Naive thymus-derived CD4-positive, alpha-beta T cell (primary cell): Measurements from ENCODE around the gene CCDC112. TPM values are rescaled to one million over a fixed set of nuclear protein-coding genes. Genes with fewer than 3 reads are reported as not detected.

Experiments
- ATAC-seq: fragments of 150-1000 bp; cut with Tn5 transposase; 2 replicates; pipeline ENCODE4 v1.10.0; 2021; ENCODE audit warnings: mild to moderate bottlenecking, moderate library complexity
- CTCF ChIA-PET: fragments of 350-600 bp; sonication (Branson Sonifier 250); formaldehyde crosslinking; loops from one replicate; lab custom pipeline; 2021; ENCODE audit warnings: antibody characterized with exemption; lab: Charles Lee
- POLR2A ChIA-PET: fragments of 350-600 bp; sonication (Branson Sonifier 250); formaldehyde crosslinking; loops from one replicate; lab custom pipeline; 2021; ENCODE audit warnings: antibody characterized with exemption, inconsistent platforms; lab: Charles Lee
- DNase-seq, 9 donors: peaks; one replicate each; pipeline versions ENCODE4 v3.0.0 to v3.0.0-alpha.2; 2020 to 2022; ENCODE audit warnings: mixed read lengths in 1 of 9
- H3K27ac ChIP-seq: one replicate; pipeline ENCODE4 v1.7.0; 2013; ENCODE audit warnings: mild to moderate bottlenecking, low read depth, low read length, moderate library complexity
- H3K27me3 ChIP-seq, 2 donors: one replicate each; pipeline ENCODE4 v1.7.0; 2013; ENCODE audit warnings: low read length in 2 of 2, mild to moderate bottlenecking in 2 of 2, moderate library complexity in 2 of 2; ENCODE audit not compliant: control insufficient read depth in 2 of 2, insufficient read depth in 2 of 2
- H3K36me3 ChIP-seq, 3 experiments: 1 replicate in 2 of 3; 2 replicates in 1 of 3; pipeline ENCODE4 v1.7.0; 2013; ENCODE audit warnings: low read length in 3 of 3, mild to moderate bottlenecking in 3 of 3, moderate library complexity in 1 of 3; ENCODE audit not compliant: insufficient read depth in 3 of 3, control insufficient read depth in 2 of 3
- H3K4me1 ChIP-seq, 2 donors: one replicate each; pipeline ENCODE4 v1.7.0; 2013; ENCODE audit warnings: low read length in 2 of 2, mild to moderate bottlenecking in 2 of 2, moderate library complexity in 1 of 2; ENCODE audit not compliant: control insufficient read depth in 2 of 2, insufficient read depth in 2 of 2
- H3K4me3 ChIP-seq: 2 replicates; pipeline ENCODE4 v1.7.0; 2013; ENCODE audit warnings: mild to moderate bottlenecking, low read length
- H3K9me3 ChIP-seq, 3 experiments: 1 replicate in 2 of 3; 2 replicates in 1 of 3; pipeline ENCODE4 v1.7.0; 2013; ENCODE audit warnings: low read length in 3 of 3; ENCODE audit not compliant: control insufficient read depth in 2 of 3
- H3K27ac Mint-ChIP-seq, 9 donors: one replicate each; pipeline ENCODE4 v1.8.0; 2020 to 2022; ENCODE audit warnings: mixed read lengths in 9 of 9, mild to moderate bottlenecking in 8 of 9, moderate library complexity in 5 of 9, inconsistent platforms in 2 of 9
- H3K27me3 Mint-ChIP-seq, 5 donors: one replicate each; pipeline ENCODE4 v1.8.0; 2021 to 2022; ENCODE audit warnings: mixed read lengths in 5 of 5, mild to moderate bottlenecking in 1 of 5
- H3K36me3 Mint-ChIP-seq, 5 donors: one replicate each; pipeline ENCODE4 v1.8.0; 2020 to 2022; ENCODE audit warnings: mixed read lengths in 5 of 5, mild to moderate bottlenecking in 3 of 5, inconsistent platforms in 1 of 5
- H3K4me1 Mint-ChIP-seq, 7 donors: one replicate each; pipeline ENCODE4 v1.8.0; 2020 to 2022; ENCODE audit warnings: mixed read lengths in 7 of 7, mild to moderate bottlenecking in 3 of 7, inconsistent platforms in 1 of 7
- H3K4me3 Mint-ChIP-seq, 10 donors: one replicate each; pipeline ENCODE4 v1.8.0; 2020 to 2022; ENCODE audit warnings: mild to moderate bottlenecking in 10 of 10, mixed read lengths in 10 of 10, moderate library complexity in 6 of 10, inconsistent platforms in 2 of 10
- H3K9me3 Mint-ChIP-seq, 11 donors: one replicate each; pipeline ENCODE4 v1.8.0; 2020 to 2022; ENCODE audit warnings: mixed read lengths in 11 of 11, mild to moderate bottlenecking in 4 of 11, inconsistent platforms in 1 of 11, moderate library complexity in 1 of 11
- intact Hi-C, 2 donors: fragments of 100-400 bp; cut with micrococcal nuclease; formaldehyde crosslinking; loops; one replicate each; pipeline ENCODE4 v1.15.1; 2023
- polyA plus RNA-seq, 2 donors: library from polyadenylated mRNA; unstranded; fragments of 300-500 nt; fragmentation: Illumina TruSeq; gene quantifications; one replicate each; pipeline ENCODE4 v1.2.3, GENCODE V29; 2021
- total RNA-seq, 6 experiments: library from RNA in 5 of 6; stranded (reverse) in 5 of 6; gene quantifications; 1 replicate in 5 of 6; 2 replicates in 1 of 6; pipeline ENCODE4 v1.2.3 and lab custom pipeline; 2021 to 2026

CCDC112 gene
- total and polyA plus RNA-seq, 7 experiments from 2014 or later = 0.51 to 8.5 (median 3.6) TPM

DNA sequence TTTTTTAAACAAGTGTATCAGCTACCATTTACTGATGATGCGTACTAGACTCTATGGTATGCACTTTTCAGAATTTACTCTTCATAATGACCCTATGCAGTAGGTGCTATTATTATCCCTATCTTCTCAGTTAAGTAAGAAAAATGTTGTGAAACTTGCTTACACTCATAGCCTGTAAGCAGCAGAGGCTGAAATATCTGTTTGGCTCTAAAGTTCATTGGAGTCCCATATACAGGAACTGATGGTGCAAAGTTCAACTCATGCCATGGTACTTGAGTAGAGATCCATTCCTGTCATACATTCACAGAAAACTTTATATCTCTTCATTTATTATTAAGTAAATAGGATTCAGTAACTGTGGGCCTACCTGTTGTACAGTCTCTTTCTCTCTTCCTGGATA lies 41.4 kb upstream of the CCDC112 start:
- Histone ChIP-seq H3K27ac (no peak overlapping the region), H3K4me3 (no peak overlapping the region), H3K4me1 (no peaks in the 10 kb centered on the region), H3K36me3 (peaks cover 0 to 4% (median 0%) of the 10 kb centered on the region in 3 experiments), H3K27me3 (no peaks in the 10 kb centered on the region), H3K9me3 (no peaks in the 10 kb centered on the region)
- peaks cover 0 to 2% (median 0%) of the 10 kb centered on the region in 5 donors for H3K36me3 Mint-ChIP-seq
- no peak for DNase-seq
- H3K4me1 Mint-ChIP-seq = no peaks in the 10 kb centered on the region
- H3K27ac Mint-ChIP-seq = no peak overlapping the region
- POLR2A ChIA-PET = no interaction called here
- no peak overlapping the region for H3K4me3 Mint-ChIP-seq
- intact Hi-C loops = no loop called here
- no peak for ATAC-seq
- no peaks in the 10 kb centered on the region for H3K9me3 Mint-ChIP-seq
- CTCF ChIA-PET = no interaction called here
- H3K27me3 Mint-ChIP-seq = peaks cover 19 to 40% (median 28%) of the 10 kb centered on the region in 5 donors

DNA sequence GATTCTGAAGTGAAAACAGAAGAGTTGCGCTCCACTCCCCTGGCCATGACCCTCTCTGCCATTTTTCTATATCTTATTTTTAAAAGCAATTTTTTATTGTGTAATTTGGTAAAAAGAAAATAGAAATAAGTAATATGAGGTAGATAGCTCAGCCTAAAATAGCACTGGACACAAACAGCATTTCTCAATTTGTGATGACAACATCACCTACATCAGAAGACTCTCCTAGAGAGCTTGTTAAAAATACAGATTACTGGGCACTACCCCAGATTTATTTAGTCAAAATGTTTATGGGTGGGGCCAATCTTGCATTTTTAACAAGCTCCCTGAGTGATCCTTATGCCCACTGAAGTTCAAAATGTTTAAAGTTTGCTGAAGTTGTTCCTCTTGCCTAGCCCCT lies 40.5 kb upstream of the CCDC112 start:
- POLR2A ChIA-PET = no interaction called here
- intact Hi-C loops = no loop called here

DNA sequence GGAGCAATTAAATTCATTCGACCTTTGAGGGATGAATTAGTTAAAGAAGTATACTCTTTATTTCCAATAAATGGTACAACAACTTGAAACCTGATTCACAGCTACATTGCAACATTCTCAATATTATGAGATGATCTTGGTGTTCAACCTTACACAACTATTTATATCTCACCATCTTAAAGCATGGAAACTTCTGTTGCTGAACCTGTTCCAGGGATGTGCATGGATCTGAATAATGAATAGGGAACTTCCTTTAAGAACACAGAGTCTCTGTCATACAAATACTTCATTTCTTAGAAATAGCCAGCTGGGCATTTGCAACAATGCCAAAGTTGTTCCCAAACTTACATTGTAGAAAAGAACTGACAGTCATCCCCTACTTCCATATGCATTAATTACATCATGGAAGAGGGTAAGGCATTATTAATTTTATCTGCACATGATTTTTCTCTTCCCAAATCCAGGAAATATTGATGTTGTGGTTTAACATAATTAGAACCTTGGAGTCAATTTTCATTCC lies 39.8 kb upstream of the CCDC112 start:
- Histone ChIP-seq H3K27me3 (no peaks in the 10 kb centered on the region), H3K36me3 (peaks cover 0 to 4% (median 0%) of the 10 kb centered on the region in 3 experiments), H3K27ac (no peak overlapping the region), H3K9me3 (no peaks in the 10 kb centered on the region), H3K4me3 (no peak overlapping the region), H3K4me1 (no peaks in the 10 kb centered on the region)
- ChIA-PET CTCF (no interaction called here), POLR2A (no interaction called here)
- Mint-ChIP-seq H3K9me3 (no peaks in the 10 kb centered on the region), H3K27me3 (peaks cover 9 to 38% (median 24%) of the 10 kb centered on the region in 5 donors), H3K36me3 (peaks cover 0 to 2% (median 0%) of the 10 kb centered on the region in 5 donors), H3K27ac (no peak overlapping the region), H3K4me1 (peaks cover 0 to 2% (median 0%) of the 10 kb centered on the region in 7 donors), H3K4me3 (no peak overlapping the region)
- intact Hi-C loops = no loop called here
- ATAC-seq (no peak), DNase-seq (no peak)

More for the DNA sequence above, 40.5 kb upstream of the CCDC112 start:
- Mint-ChIP-seq H3K4me3 (no peak overlapping the region), H3K4me1 (no peaks in the 10 kb centered on the region), H3K9me3 (no peaks in the 10 kb centered on the region), H3K36me3 (peaks cover 0 to 2% (median 0%) of the 10 kb centered on the region in 5 donors), H3K27me3 (peaks cover 15 to 38% (median 24%) of the 10 kb centered on the region in 5 donors), H3K27ac (no peak overlapping the region)
- CTCF ChIA-PET = no interaction called here
- Histone ChIP-seq H3K4me1 (no peaks in the 10 kb centered on the region), H3K9me3 (no peaks in the 10 kb centered on the region), H3K27ac (no peak overlapping the region), H3K27me3 (no peaks in the 10 kb centered on the region), H3K4me3 (no peak overlapping the region), H3K36me3 (peaks cover 0 to 4% (median 0%) of the 10 kb centered on the region in 3 experiments)
- ATAC-seq (no peak), DNase-seq (no peak)

DNA sequence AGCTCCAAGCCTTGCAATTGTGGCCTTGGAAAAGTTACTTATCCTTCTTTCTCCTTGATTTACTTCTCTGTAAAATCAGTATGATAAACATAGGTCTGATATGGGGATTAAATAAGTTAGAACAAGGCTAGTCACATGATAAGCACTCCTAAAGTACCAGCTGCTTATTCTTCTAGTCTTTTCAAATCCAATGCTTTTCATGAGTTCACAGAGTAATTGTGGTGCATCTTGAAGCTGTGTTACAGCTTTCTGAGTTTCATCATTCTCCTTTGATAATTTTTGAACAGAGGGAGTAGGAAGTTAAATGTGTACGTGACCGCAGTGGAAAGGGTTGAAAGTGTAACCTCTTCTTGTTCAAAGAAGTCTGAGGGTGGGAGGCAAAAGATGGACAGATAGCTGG lies 38.8 kb upstream of the CCDC112 start:
- peaks cover 0 to 2% (median 0%) of the 10 kb centered on the region in 5 donors for H3K36me3 Mint-ChIP-seq
- no peaks in the 10 kb centered on the region for H3K4me1 ChIP-seq
- peaks cover 8 to 43% (median 25%) of the 10 kb centered on the region in 5 donors for H3K27me3 Mint-ChIP-seq
- no peak overlapping the region for H3K27ac Mint-ChIP-seq
- CTCF ChIA-PET = no interaction called here
- H3K27me3 ChIP-seq = no peaks in the 10 kb centered on the region
- peaks cover 0 to 2% (median 0%) of the 10 kb centered on the region in 7 donors for H3K4me1 Mint-ChIP-seq
- no peak for ATAC-seq
- no peak overlapping the region for H3K4me3 ChIP-seq
- H3K27ac ChIP-seq = no peak overlapping the region
- POLR2A ChIA-PET = no interaction called here
- H3K9me3 Mint-ChIP-seq = no peaks in the 10 kb centered on the region
- no peak for DNase-seq
- H3K36me3 ChIP-seq = peaks cover 0 to 4% (median 0%) of the 10 kb centered on the region in 3 experiments
- H3K4me3 Mint-ChIP-seq = no peak overlapping the region
- intact Hi-C loops = no loop called here
- no peaks in the 10 kb centered on the region for H3K9me3 ChIP-seq

DNA sequence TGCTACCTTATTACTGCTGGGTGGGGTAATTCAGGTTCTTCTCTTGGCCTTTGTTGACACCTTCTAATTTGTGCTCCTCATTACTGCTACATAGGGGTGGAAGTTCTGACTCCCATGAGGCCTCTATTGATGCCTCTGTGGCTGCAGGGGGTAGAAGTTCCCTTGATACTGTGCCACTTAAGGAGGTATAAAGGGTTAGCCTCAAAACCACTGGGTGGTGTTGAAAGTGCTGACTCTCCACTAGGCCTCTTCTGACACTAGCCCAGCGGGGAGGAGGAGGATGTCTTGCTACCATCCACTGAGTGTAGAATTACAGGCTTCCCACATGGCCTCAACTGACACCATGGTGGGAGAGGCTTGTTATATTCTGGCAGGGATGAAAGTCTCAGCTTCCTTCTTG lies 36.7 kb upstream of the CCDC112 start:
- no peak for ATAC-seq
- CTCF ChIA-PET = no interaction called here

DNA sequence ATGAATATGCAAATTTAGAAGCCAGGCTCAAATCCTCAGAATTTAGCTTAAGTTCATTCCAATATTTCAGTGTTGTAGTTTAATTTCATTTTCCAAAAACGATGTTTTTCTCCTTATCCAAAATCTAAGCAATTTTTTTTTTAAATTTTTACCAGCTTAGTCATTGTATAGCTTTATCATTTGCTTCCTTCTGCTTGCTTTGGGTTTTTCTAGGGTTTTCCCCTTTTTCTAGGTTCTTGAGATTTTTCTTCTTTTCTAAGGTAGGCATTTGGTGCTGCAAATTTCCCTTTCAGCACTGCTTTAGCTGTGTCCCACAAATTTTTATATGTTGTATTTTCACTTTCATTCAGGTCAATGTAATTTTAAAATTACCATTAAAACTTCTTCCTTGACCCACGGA lies 34.4 kb upstream of the CCDC112 start:
- Mint-ChIP-seq H3K4me1 (peaks cover 0 to 2% (median 0%) of the 10 kb centered on the region in 7 donors), H3K27me3 (peaks cover 3 to 31% (median 12%) of the 10 kb centered on the region in 5 donors), H3K27ac (no peak overlapping the region), H3K9me3 (no peaks in the 10 kb centered on the region), H3K36me3 (peaks cover 0 to 2% (median 0%) of the 10 kb centered on the region in 5 donors), H3K4me3 (no peak overlapping the region)
- CTCF ChIA-PET = no interaction called here
- intact Hi-C loops = no loop called here
- ATAC-seq (no peak), DNase-seq (no peak)
- H3K27ac ChIP-seq = no peak overlapping the region
- POLR2A ChIA-PET = no interaction called here
- no peaks in the 10 kb centered on the region for H3K9me3 ChIP-seq
- H3K4me3 ChIP-seq = no peak overlapping the region
- peaks cover 0 to 4% (median 0%) of the 10 kb centered on the region in 3 experiments for H3K36me3 ChIP-seq
- no peaks in the 10 kb centered on the region for H3K27me3 ChIP-seq
- H3K4me1 ChIP-seq = no peaks in the 10 kb centered on the region

More for the DNA sequence above, 36.7 kb upstream of the CCDC112 start:
- Histone ChIP-seq H3K27me3 (no peaks in the 10 kb centered on the region), H3K4me1 (no peaks in the 10 kb centered on the region), H3K27ac (no peak overlapping the region), H3K4me3 (no peak overlapping the region), H3K36me3 (peaks cover 0 to 4% (median 0%) of the 10 kb centered on the region in 3 experiments), H3K9me3 (no peaks in the 10 kb centered on the region)
- Mint-ChIP-seq H3K27ac (no peak overlapping the region), H3K27me3 (peaks cover 9 to 37% (median 14%) of the 10 kb centered on the region in 5 donors), H3K9me3 (no peaks in the 10 kb centered on the region), H3K4me1 (peaks cover 0 to 2% (median 0%) of the 10 kb centered on the region in 7 donors), H3K36me3 (peaks cover 0 to 2% (median 0%) of the 10 kb centered on the region in 5 donors), H3K4me3 (no peak overlapping the region)
- intact Hi-C loops = no loop called here
- DNase-seq = no peak
- POLR2A ChIA-PET = interaction anchor here (0.5 kb wide), 1 partner anchor 1833 kb away, joined by 4 read pairs; no protein-coding TSS in a partner anchor

DNA sequence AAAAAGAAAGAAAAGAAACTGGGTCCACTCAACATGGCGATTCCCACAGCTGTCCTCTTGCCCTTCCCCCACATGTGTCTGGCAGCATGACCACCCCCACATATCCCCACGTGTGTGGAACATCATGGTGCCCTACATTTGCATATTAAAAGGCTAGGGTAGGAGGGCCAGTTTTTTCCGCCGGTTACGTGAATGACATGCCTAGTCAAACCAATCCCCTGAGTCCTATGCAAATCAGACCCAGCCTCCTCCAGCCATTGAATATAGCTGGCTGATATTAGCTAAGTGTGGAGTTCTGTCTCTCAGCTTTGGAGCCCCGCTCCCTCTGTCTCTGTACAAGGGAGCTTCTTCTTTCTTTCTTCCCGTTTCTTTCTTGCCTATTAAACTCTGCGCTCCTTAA lies 33.0 kb upstream of the CCDC112 start:
- peaks cover 0 to 2% (median 0%) of the 10 kb centered on the region in 7 donors for H3K4me1 Mint-ChIP-seq
- H3K27ac Mint-ChIP-seq = no peak overlapping the region
- Histone ChIP-seq H3K27me3 (no peaks in the 10 kb centered on the region), H3K36me3 (peaks cover 0 to 4% (median 0%) of the 10 kb centered on the region in 3 experiments), H3K4me3 (no peak overlapping the region), H3K9me3 (no peaks in the 10 kb centered on the region), H3K4me1 (no peaks in the 10 kb centered on the region), H3K27ac (no peak overlapping the region)
- H3K36me3 Mint-ChIP-seq = peaks cover 0 to 2% (median 0%) of the 10 kb centered on the region in 5 donors
- intact Hi-C loops = no loop called here
- H3K4me3 Mint-ChIP-seq = no peak overlapping the region
- ATAC-seq (no peak), DNase-seq (no peak)
- ChIA-PET CTCF (no interaction called here), POLR2A (no interaction called here)
- peaks cover 5 to 32% (median 13%) of the 10 kb centered on the region in 5 donors for H3K27me3 Mint-ChIP-seq
- no peaks in the 10 kb centered on the region for H3K9me3 Mint-ChIP-seq
